Peyer's patch (tissue), 4 donors: ENCODE data around the gene CBY3.

ENCODE experiments used
- POLR2A ChIP-seq, 2 donors: fragments of 450-650 bp; IDR thresholded peaks; one replicate each; pipeline ENCODE4 v1.5.1; 2017; ENCODE audit warnings: antibody characterized with exemption in 2 of 2, mild to moderate bottlenecking in 2 of 2, moderate library complexity in 2 of 2
- TF ChIP-seq, protein P1 (sequence below), 6 experiments: fragments of 450-650 bp in 4 of 6; fragments of 200-600 bp in 2 of 6; sonication (generic) in 1 of 6; IDR thresholded peaks; one replicate each; pipeline ENCODE4 v1.5.1; 2017 to 2019; ENCODE audit warnings: antibody characterized with exemption in 6 of 6, mild to moderate bottlenecking in 3 of 6, moderate library complexity in 1 of 6

DNA sequence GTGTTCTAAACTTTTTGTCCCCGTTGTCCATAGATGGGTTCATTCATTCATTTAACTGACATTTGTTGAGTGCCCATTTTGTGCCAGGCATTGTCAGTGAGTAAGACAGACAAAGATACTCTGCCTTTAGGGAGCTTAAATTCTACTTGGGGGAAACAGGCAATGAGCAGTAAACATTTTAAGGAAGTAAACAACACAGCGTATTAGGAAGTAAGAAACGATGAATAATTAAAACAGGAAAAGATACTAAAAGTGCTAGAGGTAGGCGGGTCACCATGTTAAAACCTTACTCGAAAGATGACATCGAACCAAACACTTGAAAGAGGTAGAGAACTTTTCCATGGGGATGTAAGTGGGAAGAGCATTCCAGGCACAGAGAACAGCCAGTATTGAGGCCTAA lies 46.3 kb upstream of the CBY3 start:
- no peak for TF ChIP-seq POLR2A (IDR thresholded peaks at IDR 0.05)
- TF ChIP-seq, protein P1, sequence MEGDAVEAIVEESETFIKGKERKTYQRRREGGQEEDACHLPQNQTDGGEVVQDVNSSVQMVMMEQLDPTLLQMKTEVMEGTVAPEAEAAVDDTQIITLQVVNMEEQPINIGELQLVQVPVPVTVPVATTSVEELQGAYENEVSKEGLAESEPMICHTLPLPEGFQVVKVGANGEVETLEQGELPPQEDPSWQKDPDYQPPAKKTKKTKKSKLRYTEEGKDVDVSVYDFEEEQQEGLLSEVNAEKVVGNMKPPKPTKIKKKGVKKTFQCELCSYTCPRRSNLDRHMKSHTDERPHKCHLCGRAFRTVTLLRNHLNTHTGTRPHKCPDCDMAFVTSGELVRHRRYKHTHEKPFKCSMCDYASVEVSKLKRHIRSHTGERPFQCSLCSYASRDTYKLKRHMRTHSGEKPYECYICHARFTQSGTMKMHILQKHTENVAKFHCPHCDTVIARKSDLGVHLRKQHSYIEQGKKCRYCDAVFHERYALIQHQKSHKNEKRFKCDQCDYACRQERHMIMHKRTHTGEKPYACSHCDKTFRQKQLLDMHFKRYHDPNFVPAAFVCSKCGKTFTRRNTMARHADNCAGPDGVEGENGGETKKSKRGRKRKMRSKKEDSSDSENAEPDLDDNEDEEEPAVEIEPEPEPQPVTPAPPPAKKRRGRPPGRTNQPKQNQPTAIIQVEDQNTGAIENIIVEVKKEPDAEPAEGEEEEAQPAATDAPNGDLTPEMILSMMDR (IDR thresholded peaks at IDR 0.05): no peak
